CD4-positive, alpha-beta T cell treated with Interleukin-17A for 4 hours (primary cell): ENCODE measurements around the gene KCNK4.
A peak's percentile ranks its signal among the peaks of the same experiment; 100 is the strongest.

Source experiments
- DNase-seq: peaks from one replicate; pipeline ENCODE4 v3.0.0-alpha.2; 2020; ENCODE audit warnings: mixed read lengths

KCNK4 gene

DNA sequence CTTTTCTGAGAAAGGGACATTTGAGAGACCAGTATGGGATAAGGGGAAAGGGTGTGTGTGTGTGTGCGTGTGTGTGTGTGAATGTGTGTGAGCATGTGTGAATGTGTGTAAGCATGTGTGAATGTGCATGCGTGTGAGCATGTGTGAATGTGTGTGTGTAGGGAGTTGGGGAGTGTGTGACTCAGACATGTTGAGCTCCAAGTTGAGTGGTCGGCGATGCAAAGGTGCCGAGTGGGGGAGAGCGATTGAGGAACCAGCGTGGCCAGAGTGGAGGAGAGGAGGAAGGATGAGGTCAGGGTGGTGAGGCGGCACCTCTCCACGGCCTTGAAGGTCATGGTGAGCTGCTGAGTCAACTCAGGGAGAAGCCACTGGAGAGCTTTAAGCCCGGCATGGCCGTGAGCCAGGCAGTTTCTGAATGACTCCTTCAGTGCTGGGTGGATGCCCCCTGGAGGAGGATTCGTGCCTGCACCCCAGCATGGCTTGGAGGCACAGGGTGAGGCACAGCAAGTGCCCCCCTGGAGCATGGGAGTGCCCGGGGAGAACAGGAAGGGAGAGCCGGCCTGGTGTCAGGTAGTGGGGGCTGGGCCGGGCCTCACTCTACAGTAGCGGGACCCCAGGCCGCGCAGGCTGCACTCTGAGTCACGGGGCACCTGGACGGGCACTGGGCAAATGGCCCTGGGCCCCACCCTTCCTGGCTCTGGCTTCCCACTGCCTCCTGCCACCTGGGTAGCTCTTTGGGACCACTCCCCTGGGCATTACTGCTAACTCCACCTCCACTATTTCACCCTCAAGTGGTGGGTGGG lies 40.7 kb downstream of the KCNK4 start:
- DNase-seq = peak; percentile 76

DNA sequence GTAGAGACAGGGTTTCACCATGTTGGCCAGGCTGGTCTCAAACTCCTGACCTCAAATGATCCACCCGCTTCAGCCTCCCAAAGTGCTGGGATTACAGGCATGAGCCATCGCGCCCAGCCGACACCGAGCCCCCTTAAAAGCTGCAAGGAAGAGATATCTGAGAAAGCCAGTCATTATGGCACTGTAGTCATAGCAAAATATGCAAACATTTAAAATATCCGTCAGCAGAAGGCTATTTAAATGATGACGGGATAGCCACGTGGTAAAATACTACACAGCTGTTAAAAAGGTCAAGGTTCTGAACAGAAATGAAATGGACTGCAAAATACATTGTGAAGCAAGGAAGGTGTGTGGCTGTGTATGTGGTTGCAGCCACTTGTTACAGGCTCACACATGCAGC lies 42.5 kb downstream of the KCNK4 start:
- no peak for DNase-seq

DNA sequence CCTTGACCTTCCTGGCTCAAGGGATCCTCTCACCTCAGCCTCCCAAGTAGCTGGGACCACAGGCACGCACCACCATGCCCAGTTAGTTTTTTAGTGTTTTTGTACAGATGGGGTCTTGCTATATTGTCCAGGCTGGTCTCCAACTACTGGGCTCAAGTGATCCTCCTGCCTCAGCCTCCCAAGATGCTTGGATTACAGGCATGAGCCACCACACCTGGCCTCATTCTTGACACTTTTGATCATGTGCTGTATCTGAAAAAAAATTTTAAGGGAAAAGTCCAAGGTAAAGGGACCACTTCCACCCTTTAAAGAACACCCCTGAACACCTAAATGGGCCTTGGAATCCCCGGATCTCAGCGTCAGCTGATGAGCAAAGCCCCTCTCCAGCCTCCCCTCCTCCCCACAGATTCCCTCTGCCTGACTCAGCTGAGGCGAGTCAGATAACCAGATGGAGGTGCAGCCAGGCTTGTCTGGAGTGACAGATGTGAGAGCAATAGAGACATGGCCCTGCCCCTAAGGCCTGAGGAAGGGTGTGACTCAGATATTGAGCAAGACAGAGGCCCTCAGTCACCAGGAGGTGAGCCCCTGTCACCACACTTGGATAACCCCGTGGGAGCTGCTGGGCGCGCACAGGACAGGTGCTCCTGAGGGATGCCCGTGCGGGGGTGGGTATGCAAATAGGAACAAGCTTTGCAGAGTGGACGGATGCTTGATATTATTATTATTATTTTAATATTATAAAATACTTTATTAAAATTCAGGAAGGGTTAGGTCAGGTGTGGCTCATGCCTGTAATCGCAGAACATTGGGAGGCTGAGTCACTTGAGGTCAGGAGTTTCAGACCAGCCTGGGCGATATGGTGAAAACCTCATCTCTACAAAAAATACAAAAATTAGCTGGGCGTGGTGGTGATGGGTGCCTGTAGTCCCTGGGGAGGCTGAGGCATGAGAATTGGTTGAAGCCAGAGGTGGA lies 43.9 kb downstream of the KCNK4 start:
- DNase-seq = no peak

DNA sequence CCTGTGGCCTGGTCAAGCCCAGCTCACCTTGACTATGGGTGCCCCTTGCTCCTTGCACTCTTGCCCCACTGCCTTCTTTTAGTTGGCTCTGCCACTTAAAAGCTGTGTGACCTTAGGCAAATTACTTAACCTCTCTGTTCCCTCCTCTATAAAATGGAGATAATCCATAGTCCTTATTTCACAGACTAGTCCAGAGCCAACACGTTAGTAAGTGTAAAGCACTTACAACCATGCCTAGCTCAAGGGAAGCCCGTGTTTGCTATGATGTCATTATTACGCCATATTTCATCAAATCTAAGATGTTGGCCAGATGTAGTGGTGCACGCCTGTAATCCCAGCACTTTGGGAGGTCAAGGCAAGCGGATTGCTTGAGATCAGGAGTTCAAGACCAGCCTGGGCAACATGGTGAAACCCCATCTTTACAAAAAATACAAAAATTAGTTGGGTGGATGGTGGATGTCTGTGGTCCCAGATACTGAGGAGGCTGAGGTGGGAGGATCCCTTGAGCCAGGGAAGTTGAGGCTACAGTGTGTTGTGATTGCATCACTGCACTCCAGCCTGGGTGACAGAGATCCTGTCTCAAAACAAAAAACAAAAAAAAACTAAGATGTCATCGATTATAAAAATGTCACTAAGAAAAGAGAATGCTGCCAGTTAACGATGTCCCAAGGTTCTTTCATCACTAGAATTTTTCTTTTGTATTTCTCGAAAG lies 46.6 kb downstream of the KCNK4 start:
- DNase-seq = no peak

DNA sequence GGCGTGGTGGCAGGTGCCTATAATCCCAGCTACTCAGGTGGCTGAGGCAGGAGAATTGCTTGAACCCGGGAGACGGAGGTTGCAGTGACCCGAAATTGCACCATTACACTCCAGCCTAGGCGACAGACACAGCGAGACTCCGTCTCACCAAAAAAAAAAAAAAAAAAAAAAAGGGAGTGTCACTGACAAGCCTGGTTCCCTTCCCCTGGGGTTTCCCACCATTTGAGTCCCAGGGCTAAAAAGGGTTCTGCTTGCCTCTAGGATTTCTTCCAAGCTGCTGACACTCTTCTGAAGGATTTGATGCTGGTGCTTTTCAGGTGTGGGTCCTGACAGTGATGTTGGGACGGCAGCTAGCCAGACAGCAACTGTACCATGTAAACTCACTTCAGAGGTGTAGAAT lies 47.6 kb downstream of the KCNK4 start:
- DNase-seq = no peak

DNA sequence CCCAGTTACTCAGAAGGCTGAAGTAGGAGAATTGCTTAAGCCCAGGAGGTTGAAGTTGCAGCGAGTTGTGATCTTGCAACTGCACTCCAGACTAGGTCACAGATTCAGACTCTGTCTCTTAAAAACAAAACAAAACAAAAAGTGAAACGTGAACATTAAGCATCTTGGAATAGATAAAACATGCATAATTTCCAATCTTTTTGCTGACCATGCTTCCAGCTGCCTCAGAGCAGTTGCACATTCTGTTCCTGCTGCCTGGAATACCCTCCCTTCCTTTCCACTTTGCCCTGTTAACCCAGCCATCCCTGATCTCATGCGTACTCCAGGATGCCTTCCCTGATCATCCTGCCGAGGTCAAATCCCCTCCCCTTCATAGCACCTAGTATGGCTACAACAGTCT lies 48.2 kb downstream of the KCNK4 start:
- DNase-seq = no peak

DNA sequence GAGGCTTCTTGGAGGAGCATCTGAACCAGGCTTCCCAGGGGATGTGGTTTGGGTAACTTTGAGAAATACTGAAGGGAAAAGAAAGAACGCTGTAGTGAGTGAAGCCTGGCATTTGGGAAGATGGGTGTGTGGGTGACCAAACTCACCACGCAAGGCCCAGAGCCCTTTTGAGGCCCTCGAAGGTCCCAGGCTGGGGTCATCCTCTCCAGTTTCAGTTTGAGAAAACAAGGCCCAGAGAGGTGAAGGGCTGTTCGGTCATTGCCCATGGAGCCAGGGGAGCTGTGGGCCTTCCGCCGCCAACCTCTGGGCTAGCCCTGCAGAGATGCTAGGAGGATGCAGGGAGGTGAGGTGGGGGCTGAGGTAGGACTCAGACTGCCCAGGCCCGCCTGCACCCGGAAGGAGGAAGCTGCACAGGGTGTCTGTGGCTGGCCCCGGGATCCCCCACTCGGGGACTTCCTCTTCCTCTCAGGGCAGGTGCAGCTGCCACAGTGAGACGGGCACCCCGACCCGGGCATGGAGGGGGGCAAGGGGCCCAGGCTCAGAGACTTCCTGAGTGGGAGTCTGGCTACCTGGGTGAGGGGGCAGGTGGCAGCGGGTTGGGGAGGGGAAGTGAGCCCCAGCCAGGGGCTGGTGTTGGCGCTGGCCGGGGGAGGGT lies 48.8 kb downstream of the KCNK4 start, which contains the start of gene CCDC88B:
TSS of gene CCDC88B (plus strand) at position 451 of the 655 bp plus-strand sequence. CDS start at position 514, 63 bp downstream.
- peak; percentile 90 for DNase-seq

DNA sequence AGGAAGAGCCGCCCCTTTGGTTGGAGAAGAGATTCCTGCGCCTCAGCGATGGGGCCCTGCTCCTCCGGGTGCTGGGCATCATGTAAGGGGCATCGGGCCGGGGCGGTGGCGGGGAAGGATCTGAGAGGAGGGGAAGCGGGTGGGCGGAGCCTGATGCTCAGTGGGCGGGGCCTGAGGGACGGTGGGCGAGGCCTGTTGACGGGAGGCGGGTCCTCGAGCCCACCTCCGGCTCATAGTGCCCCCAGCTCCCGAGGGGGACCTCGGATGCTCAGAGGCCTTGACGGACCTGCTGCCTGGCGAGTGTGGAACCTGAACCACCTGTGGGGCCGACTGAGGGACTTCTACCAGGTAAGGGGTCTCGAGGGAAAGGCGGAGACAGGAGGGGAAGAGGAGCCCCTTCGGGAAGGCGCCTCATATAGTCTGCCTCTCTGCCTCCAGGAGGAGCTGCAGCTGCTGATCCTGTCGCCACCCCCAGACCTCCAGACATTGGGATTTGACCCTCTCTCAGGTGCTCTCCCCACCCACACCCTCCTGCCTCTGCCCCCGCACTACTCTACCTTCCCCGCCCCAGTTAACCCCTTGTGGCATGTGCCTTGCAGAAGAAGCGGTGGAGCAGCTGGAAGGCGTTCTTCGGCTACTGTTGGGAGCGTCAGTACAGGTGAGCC lies 49.7 kb downstream of the KCNK4 start:
- DNase-seq = peak; percentile 79

DNA sequence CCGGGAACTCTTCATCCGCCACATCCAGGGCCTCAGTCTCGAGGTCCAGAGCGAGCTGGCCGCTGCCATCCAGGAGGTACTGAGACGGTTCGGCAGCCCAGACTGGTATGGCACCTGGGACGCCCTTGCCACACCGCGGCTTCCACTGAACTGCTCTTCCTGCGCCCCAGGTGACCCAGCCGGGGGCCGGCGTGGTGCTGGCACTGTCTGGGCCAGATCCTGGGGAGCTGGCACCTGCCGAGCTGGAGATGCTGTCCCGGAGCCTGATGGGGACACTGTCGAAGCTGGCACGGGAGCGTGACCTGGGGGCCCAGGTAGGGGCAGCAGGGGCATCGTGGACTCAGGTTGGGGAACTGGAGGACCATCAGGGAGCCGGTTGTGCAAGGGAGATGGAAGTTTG lies 50.3 kb downstream of the KCNK4 start:
- no peak for DNase-seq

DNA sequence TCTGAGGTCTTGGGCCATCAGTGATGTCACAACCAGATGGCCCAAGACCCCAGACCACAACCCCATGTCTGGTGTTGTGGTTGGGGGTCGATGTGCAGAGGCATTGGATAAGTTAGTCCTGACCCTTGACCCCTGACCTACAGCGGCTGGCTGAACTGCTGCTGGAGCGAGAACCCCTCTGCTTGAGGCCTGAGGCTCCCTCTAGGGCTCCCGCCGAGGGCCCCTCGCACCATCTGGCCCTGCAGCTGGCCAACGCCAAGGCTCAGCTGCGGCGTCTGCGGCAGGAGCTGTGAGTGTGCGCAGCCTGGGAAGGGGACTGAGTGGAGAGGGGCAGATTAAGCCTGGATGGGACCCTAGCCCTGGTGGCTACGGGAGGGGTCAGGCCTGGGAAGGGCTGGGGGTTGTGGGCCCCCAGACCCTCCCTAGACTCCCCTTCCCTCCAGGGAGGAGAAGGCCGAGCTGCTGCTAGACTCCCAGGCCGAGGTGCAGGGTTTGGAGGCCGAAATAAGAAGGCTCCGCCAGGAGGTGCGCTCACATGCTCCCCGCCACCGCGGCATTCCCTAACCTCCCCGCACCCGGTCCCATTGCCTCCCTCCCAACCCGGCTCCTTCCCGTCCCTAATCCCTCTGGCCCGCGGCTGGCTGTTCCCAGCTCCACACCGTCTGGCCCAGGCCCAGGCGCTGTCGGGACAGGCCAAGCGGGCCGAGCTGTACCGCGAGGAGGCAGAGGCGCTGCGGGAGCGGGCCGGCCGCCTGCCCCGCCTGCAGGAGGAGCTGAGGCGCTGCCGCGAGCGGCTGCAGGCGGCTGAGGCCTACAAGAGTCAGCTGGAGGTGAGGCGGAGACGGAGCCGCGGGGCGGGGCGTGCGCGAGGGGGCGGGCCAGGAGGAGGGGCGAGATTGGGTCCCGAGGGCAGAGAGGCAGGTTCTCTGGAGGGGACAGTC lies 51.0 kb downstream of the KCNK4 start:
- peak; percentile 90 for DNase-seq

DNA sequence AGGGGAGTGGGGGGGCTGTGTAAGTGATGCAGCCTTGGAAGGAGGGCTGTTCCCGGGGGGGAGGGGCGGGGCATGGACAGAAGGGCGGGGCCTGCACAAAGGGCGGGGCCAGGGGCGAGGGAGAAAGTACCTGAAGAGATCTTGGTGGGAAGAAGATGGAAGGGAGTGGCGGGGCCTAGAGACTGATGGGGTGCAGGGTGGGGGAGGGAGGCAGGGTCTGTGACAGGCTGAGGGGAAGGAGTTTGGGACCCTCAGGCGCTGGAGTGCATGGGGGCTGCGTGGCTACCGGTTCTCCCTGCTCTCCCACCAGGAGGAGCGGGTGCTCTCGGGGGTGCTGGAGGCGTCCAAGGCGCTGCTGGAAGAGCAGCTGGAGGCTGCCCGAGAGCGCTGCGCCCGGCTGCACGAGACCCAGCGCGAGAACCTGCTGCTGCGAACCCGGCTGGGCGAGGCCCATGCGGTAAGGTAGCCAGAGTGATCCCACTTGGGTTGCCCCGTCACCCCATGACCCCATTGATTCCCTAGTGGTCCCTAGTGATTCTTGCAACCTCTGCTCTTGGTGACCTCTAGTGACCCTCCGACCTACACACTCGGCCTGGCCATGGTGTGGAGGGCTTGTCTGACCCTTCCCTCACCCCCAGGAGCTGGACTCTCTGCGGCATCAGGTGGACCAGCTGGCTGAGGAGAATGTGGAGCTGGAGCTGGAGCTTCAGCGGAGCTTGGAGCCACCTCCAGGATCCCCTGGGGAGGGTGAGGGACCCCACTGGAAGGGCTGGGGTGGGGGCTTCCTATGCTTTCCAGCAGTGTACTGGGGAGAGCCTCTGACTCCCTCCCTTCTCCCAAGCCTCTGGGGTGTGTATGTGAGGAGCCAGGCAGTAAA lies 52.0 kb downstream of the KCNK4 start:
- no peak for DNase-seq

DNA sequence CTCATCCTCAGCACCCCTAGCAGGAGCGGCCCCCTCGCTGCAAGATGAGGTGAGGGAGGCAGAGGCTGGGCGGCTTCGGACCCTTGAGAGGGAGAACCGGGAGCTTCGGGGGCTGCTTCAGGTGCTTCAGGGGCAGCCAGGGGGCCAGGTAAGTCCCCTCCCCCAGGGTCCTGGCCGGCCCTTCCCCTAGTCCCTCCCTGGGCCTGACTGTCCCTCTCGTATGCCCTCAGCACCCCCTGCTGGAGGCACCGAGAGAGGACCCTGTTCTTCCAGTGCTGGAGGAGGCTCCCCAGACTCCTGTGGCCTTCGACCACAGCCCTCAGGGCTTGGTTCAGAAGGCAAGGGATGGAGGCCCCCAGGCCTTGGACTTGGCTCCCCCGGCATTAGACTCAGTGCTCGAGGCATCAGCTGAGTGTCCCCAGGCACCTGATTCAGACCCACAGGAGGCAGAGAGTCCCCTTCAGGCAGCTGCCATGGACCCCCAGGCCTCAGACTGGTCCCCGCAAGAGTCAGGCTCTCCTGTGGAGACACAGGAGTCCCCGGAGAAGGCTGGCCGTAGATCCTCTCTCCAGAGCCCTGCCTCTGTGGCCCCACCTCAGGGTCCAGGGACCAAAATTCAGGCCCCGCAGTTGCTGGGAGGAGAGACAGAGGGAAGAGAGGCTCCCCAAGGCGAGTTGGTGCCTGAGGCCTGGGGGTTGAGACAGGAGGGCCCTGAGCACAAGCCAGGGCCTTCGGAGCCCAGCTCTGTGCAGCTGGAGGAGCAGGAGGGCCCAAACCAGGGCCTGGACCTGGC lies 52.9 kb downstream of the KCNK4 start:
- DNase-seq = no peak

DNA sequence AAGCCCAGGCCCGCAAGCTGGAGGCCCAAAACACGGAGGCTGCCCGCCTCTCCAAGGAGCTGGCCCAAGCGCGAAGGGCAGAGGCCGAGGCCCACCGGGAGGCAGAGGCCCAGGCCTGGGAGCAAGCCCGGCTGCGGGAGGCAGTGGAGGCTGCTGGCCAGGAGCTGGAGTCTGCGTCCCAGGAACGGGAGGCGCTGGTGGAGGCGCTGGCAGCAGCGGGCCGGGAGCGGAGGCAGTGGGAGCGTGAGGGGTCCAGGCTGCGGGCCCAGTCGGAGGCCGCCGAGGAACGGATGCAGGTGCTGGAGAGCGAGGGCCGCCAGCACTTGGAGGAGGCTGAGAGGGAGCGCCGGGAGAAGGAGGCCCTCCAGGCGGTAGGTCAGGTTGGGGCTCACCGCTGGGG lies 53.7 kb downstream of the KCNK4 start:
- DNase-seq = no peak

DNA sequence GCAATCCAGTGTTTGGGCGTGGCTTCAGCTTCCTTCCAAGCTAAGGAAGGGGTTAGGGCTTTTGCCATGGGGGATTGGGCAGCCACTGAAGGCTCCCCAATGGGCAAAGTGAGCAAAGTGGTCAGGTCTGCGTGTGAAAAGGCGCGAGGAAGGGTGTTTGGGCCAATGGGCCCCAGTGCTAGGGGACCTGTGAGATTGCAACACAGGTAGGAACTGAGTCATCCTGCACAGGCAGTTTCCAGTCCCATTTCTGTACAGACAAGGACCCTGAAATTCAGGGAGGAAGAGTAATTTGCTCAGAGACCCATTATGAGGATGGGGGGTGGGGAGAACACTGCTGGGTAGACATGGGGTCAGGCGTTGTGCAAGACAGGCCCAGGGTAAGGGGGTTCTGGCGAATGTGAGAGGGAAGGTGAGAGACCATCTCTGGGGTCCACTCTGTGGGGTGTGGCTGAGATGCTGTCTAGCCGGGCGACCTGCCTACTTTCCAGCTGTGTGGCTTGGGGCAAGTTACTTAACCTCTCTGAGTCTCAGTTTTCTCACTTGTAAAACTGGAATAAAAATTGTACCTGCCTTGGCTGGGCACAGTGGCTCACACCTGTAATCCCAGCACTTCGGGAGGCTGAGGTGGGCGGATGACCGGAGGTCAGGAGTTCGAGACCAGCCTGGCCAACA lies 56.2 kb downstream of the KCNK4 start:
- no peak for DNase-seq

DNA sequence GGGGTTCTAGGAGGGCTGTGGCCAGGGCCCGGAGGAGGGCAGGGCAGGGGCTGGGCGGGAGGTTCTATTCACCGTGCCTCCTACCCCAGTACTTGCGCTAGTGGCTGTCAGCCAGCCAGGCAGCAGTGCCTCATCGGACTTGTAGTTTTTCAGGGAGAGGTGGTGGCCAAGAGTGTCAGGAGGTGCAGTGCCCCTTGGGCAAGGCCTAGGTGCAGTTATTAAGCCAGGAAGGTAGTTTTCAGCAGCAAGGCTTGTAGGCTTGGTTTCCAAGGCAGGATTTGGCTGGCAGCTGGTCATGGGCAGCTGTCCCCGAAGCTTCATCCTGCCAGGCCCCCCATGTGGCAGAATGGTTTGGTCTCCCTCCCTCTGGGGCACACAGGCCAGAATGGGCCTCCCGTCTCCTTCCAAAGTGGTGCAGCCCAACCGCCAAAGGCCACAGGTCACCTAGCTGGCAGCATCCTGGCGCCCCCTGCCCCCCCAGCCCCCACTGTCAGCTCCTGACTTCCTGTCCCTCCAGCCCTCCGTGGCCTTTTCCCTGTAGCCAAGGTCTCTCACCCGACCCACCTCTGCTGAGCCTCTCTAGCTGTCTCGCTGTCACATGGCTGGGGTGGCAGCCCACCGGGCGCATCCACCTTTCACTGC lies 57.4 kb downstream of the KCNK4 start:
- no peak for DNase-seq

DNA sequence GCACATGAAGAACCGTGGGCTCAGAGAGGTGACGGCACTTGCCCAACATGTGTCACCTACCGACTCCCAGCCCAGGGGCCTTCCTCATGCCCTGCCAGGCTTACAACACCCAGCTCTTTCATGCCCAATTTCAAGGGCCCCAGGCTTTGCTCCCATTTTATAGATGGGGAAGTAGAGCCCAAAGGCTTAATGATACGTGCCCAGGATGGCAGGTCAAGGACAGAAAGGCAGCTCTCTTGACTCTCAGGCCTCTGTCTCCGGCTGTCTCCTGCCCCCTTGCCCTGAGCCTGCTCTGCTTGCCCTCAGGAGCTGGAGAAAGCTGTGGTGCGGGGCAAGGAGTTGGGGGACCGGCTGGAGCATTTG lies 57.9 kb downstream of the KCNK4 start:
- DNase-seq = no peak

DNA sequence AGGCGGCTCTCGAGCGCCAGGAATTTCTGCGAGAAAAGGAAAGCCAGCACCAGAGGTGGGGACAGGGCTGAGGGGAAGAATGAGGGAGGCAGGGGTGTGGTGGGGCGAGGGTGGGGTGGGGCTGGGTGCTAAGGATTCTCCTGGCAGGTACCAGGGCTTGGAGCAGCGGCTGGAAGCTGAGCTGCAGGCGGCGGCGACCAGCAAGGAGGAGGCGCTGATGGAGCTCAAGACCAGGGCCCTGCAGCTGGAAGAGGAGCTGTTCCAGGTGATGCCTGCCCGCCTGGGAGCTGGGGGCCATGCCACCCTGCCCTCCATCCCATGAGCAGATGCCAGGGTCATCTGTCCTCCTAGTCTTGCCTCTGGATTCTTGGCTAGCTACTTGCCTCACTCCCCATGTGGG lies 58.3 kb downstream of the KCNK4 start:
- DNase-seq = no peak
